AG04449 (cell line): ENCODE results near the gene FAM120C.

ENCODE experiments used
- CTCF ChIA-PET: fragments of 350-600 bp; formaldehyde crosslinking; extraction: SDS; loops from one replicate; lab custom pipeline; 2021; ENCODE audit warnings: antibody characterized with exemption; lab: Yijun Ruan, JAX
- POLR2A ChIA-PET: fragments of 400-600, 350-600 bp; formaldehyde crosslinking; extraction: SDS; loops from one replicate; lab custom pipeline; 2020; ENCODE audit warnings: antibody characterized with exemption, inconsistent platforms; lab: Yijun Ruan, JAX
- DNase-seq: peaks from one replicate; pipeline ENCODE4 v3.0.0-alpha.2; 2010; ENCODE audit warnings: low read depth, low spot score
- H3K4me3 ChIP-seq: 2 replicates; pipeline ENCODE4 v1.5.1; 2011; ENCODE audit warnings: low read depth, mild to moderate bottlenecking, control low read depth, low read length
- CTCF ChIP-seq: IDR thresholded peaks from one replicate; pipeline ENCODE4 v1.5.1; 2011; ENCODE audit warnings: mild to moderate bottlenecking, moderate library complexity, low read length, control low read depth, inconsistent platforms; ENCODE audit not compliant: insufficient read depth; ENCODE audit errors: missing control alignments

The FAM120C gene, protein sequence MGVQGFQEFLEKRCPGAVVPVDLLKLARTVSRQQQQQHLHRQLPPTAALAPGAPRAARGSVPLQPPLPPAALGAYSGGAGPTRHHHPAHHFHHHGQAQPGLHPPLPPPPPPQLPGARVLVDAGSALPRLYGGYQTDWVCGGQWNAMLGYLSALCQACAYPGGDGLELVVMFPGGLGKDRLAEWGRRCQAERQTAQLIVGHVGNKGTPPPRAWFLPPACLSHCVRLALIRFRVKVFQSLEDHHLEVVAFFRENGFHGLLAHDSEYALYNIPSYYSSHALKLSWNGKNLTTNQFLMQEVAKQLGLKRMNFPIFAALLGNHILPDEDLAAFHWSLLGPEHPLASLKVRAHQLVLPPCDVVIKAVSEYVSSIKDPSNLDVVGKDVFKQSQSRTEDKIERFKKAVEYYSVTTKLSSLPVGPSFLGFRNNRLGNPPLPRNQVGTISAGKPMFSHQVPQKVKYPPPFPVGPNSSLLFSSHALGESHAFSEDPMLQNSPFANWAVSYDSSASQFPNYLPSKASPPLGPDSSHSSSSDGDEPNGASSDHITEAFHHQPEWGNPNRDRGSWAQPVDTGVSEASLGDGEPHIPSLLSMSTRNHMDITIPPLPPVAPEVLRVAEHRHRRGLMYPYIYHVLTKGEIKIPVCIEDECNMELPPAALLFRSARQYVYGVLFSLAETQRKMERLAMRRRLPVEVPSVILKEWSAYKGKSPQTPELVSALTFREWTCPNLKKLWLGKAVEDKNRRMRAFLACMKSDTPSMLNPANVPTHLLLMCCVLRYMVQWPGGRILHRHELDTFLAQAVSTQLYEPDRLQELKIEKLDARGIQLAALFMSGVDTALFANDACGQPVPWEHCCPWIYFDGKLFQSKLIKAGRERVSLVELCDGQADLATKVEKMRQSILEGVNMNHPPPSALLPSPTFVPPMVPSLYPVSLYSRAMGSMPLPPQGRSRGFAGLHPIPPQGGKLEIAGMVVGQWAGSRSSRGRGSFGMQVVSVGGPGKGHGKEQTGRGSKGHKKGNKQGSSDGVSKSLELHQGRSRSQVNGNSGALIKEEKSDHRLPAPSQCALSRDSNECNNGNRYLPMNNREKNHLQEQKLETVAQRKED

DNA sequence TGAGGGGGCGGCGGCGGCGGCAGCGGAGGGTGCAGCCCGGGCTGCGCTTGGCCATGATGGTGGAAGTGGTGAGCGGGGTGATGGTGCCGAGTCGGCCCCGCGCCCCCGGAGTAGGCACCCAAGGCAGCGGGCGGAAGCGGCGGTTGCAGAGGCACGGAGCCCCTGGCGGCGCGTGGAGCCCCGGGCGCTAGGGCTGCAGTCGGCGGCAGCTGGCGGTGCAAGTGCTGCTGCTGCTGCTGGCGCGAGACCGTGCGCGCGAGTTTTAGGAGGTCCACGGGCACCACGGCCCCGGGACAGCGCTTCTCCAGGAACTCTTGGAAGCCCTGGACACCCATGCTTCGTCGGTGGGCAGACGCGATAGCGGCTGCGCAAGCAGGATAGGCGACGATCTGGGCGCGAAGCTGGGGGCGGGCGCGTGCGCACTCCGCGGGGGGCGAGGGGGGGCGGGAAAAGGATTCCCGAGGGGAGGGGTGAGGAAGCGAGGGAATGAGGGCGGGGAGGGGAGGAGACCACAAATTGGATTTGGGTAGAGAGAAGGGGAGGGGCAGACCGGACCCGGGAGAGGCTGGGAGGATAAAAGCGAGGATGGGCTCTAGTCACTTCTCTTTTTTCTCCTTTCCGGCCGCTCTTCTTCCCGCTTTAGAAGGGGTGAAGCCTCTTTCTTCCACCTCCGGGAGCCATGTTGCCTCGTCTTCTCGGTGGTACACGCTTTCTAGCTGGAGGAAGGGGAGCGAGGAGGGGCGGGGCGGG lies at the start of gene FAM120C:
FAM120C (minus strand) TSS at position 391 of the 750 bp plus-strand sequence; CDS start at position 335, 56 bp downstream.
- ChIA-PET POLR2A (interaction anchor here (1.2 kb wide), 1 partner anchor 140 kb away, joined by 5 read pairs; no protein-coding TSS in a partner anchor), CTCF (interaction anchor here (0.6 kb wide), 1 partner anchor 388 kb away, joined by 3 read pairs; no protein-coding TSS in a partner anchor)
- DNase-seq, result no peak
- no peak for TF ChIP-seq CTCF
- H3K4me3 ChIP-seq, result peak within 1 kb of the TSS; percentile 65

DNA sequence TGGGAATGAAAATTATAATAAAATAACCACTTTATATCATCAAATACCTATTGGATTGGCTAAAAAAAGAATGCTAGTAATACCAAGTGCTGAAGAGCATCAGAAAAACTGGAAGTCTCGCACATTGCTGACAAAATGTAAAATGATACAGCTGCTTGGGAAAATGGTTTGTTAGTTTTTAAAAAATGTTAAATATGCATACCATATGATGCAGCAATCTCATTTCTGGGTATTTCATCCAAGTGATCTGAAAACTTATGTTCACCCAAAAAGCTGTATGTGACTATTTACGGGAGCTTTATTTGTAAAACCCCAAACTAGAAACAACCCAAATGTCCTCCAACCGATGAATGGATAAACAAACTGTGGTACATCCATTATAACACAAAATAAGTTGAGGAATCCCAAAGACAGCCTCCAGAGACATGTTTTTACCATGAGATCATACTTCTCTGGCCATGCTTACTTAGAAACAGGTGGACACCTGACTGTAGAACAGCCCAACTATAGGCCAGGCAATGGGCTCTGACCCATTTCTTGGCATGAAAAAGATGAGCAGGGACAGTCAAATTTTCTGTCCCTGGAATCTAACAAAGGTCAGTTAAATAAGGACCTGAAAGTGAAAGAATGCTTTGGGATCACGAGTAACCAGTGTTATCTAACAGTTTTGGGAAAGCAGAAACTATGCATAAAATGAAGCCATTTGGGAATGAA lies 47.5 kb upstream of the FAM120C start:
- POLR2A ChIA-PET, result no interaction called here
- no peak for TF ChIP-seq CTCF
- DNase-seq, result no peak
- CTCF ChIA-PET, result no interaction called here
- H3K4me3 ChIP-seq, result no peak overlapping the region

DNA sequence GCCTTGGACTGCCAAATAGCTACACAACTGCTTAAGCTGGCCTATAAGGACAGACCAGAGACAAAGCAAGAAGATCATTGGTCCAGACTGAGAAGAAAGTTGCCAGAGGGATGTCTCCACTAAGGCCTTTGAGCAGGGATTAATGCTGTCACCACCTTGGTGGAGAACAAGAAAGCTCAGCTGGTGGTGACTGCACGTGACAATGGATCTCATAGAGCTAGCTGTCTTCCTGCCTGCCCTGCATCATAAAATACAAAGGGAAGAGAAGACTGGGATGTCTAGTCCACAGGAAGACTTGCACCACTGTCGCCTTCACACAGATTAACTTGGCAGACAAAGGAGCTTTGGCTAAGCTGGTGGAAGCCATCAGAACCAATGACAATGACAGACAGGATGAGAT lies 40.5 kb upstream of the FAM120C start:
- ChIA-PET POLR2A (no interaction called here), CTCF (no interaction called here)
- no peak for DNase-seq
- TF ChIP-seq CTCF, result no peak
- no peak overlapping the region for H3K4me3 ChIP-seq

- no peak overlapping the region for H3K4me3 ChIP-seq
- no peak for DNase-seq
- CTCF ChIA-PET, result no interaction called here
- POLR2A ChIA-PET, result no interaction called here
- no peak for TF ChIP-seq CTCF
These were observed 30.5 kb upstream of the FAM120C start for GRCh38 chrX:54213603-54214002.

DNA sequence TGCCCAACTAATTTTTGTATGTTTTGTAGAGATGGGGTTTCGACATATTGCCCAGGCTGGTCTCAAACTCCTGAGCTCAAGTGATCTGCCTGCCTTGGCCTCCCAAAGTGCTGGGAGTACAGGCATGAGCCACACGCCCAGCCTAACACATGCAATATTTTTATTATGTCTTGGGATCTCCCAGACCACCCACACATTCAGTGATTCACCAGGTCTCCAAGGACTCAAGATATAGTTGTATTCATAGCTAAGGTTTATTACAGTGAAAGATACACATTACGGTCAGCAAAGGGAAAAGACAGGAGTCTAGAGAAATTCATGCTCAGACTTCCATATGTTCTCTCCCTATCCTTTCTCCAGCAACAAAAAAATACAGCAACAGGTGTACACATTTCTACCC lies 25.5 kb upstream of the FAM120C start:
- ChIA-PET CTCF (no interaction called here), POLR2A (no interaction called here)
- TF ChIP-seq CTCF, result no peak
- DNase-seq, result peak; percentile 26
- no peak overlapping the region for H3K4me3 ChIP-seq
